Head of caudate nucleus (tissue), 42 donors: ENCODE data around the gene GBP5.
"Not testable (repeated sequence)": the region's sequence is repeated elsewhere in the genome, so short reads cannot be mapped to it uniquely, and the experiment has no call there.

Experiments used
- DNase-seq, 42 donors: peaks; one replicate each; pipeline versions ENCODE4 v3.0.0 to v3.0.0-alpha.2; 2020 to 2021; ENCODE audit warnings: mixed read lengths in 7 of 42
- intact Hi-C: fragments of 100-400 bp; cut with DNase I; formaldehyde crosslinking; loops from one replicate; pipeline ENCODE4 v1.15.0; 2022

GBP5 gene

DNA sequence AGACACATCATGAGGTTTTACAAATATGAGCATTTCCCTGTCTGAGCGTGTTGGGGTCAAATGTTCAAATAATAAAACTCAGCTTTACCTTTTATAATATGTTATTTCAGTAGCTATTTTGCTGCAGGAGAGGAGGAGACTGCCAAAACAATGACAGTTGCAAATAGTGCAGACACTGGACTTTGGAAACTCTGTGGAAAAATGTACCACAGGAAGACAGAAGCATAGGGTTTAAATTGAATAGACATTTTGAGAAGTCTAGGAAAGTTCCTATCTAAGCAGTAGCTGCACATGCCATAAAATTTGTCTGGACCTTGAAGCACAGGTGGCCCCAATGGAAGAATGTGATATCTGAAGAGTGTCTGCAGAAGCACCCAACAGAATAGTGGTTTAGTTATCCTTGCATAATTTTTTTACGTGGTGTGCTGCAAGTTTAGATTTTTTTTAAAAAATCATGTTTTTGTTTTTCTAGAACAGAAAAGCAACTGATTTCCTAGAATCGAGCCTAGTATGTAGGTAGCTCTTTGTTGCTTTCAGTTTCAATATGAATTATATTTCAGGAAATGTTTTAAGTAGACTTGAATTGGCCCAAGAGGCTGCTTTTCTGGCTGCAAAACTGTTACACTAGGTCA lies 14.0 kb upstream of the GBP5 start:
- DNase-seq = no peak
- intact Hi-C loops = no loop called here

DNA sequence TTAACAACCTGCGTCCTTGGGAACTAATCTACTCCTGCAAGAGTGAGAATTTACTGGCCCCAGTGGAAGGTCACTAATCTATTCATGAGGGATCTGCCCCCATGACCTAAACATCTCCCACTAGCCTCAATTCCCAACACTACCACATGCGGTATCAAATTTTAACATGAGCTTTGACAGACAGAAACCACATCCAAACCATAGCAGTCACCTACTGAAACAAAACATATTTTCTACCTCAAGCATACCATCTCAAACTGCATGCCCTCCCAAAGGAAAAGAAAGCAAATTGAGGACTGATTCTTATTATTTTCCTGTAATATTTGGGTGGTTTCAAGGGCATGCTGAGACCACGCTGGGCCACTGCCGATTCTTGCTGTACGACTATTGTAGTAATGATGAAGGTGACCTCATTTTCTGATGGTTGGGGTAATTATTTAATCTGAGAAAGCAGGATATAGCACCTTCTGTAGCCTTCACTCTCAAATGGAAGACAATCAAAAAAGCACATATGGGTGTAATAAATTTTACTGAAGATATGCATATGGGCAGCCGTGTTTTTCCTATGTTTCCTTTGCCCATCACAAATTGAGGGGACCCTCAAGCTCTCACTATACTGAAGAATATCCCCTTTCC lies 13.2 kb upstream of the GBP5 start:
- no peak for DNase-seq

DNA sequence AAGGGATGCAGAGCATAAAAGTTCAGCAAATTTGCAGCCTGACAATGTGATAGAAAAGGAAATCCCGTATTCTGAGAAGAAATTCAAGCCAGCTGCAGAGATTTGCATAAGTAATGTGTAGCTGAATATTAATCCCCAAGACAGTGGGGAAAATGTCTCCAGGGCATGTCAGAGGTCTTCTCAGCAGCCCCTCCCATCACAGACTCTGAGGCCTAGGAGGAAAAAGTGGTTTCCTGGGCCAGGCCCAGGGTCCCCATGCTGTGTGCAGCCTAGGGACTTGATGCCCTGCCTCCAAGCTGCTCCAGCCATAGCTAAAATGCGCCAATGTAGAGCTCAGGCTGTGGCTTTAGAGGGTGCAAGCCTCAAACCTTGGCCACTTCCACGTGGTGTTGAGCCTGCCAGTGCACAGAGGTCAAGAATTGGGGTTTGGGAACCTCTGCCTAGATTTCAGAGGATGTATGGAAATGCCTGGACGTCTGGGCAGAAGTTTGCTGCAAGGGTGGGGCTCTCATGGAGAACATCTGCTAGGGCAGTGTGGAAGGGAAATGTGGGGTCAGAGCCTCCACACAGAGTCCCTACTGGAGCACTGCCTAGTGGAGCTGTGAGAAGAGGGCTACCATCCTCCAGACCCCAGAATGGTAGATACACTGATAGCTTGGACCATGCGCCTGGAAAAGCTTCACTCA lies 11.6 kb upstream of the GBP5 start:
- DNase-seq, intact Hi-C loops: not testable (repeated sequence)

More for the DNA sequence above, 13.2 kb upstream of the GBP5 start:
- intact Hi-C loops = no loop called here

DNA sequence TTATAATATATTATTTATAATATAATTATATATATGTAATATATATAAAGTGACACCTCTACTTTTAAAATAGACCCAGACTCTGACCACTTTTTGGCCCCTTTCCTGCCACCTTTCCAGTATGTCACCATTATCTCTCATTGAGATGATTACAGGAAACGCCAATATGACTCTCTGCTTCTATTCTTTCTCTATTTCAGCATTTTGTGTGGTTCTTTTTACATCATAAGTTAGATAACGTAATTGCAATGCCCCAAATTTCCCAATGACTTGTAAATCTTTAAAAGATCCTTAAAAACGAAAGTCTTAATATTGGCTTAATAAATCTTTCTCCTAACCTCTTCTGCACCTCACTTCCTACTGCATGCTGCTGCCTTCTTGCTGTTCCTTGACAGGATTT lies 8.1 kb upstream of the GBP5 start:
- intact Hi-C loops = no loop called here

DNA sequence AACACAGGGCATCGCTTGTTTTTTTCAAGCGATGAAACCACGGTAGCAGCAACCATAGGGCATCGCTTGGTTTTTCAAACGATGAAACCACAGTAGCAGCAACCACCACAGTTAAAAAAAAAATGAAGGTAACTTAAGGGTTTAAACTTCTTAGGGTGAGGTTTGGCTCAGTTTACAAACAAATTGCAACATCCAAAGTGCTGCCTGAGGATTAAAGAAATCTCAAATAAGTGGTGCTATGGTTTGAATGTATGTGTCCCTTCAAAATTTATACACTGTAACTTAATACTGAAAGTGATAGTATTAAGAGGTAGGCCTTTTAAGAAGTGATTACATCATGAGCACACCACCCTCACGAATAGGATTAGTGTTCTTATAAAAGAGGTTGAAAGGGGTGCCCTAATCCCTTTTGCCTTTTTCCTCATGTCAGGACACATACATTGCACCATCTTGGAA lies 6.4 kb upstream of the GBP5 start:
- no peak for DNase-seq
- intact Hi-C loops = no loop called here

More for the DNA sequence above, 8.1 kb upstream of the GBP5 start:
- no peak for DNase-seq

DNA sequence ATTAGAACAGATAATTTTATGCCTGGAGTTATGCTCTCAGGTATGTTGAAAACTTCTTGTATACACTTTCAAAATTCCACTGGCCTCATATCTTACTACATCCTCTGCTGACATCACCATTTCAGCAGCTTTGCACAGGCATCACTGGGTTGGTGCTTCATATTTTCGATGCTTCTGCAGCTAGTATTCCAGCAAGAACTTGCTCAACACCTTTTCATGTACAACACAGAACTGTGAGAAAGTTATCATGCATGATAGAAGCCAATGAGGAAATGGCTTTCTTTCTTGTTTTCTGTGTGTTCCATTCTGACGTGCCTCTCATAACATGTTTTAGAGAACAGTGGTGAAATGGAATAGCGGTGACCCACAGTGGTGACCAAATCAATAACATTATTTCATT lies 5.1 kb upstream of the GBP5 start:
- intact Hi-C loops = no loop called here
- DNase-seq = no peak

DNA sequence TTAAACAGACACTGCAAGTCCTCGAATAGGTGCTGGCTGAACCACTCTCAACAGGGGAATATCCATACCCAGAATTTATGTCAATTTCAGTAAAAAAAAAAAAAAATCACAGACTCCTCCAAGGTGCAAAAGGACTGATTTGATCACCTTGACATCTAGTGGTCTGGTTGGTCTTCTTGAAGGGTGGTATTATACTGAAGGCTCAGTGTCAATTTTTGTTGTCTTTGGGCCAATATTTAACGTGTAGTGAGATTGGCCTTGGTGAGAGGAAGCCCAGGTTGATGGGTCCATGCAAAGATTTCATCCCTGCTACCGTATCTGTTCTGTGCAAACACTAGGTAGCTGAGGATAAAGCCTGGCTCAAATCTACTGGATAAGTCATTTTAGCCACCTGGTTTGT lies 4.0 kb upstream of the GBP5 start:
- DNase-seq = no peak
- intact Hi-C loops = no loop called here

DNA sequence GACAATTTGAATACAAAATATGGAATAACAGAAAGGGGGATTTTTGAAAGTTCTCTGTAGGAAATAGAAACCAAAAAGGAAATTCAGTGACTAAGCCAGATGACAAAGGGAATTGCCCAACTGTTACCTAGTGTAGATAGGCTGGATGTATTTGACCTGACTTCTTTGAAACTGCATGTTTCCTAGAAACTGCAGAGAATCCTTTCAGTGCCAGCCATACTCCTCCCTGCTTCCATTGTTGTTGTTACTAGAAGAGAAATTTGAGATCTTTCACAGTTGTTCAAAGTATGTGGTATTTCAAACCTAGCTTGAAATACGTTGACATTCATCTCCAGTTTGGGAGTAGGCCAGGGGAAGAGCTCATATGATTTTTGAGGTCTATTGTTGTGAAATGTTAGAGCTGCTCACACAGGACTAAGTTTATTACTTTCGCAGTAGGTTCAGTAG lies 1.8 kb upstream of the GBP5 start:
- intact Hi-C loops = no loop called here
- DNase-seq = no peak

DNA sequence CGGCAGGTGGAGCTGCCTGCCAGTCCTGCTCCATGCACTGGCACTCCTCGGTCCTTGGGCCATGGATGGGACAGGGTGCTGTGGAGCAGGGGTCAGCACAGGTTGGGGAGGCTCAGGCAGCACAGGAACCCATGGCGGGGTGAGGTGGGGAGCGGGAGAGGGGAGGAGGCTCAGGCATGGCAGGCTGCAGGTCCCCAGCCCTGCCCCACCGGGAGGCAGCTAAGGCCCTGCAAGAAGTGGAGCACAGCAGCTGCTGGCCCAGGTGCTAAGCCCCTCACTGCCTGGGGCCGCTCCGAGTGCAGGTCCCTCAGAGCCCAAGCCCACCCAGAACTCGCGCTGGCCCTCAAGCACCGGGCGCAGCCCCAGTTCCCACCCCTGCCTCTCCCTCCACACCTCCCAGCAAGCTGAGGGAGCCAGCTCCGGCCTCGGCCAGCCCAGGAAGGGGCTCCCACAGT lies 691 bp upstream of the GBP5 start:
- intact Hi-C loops = no loop called here
- no peak for DNase-seq

DNA sequence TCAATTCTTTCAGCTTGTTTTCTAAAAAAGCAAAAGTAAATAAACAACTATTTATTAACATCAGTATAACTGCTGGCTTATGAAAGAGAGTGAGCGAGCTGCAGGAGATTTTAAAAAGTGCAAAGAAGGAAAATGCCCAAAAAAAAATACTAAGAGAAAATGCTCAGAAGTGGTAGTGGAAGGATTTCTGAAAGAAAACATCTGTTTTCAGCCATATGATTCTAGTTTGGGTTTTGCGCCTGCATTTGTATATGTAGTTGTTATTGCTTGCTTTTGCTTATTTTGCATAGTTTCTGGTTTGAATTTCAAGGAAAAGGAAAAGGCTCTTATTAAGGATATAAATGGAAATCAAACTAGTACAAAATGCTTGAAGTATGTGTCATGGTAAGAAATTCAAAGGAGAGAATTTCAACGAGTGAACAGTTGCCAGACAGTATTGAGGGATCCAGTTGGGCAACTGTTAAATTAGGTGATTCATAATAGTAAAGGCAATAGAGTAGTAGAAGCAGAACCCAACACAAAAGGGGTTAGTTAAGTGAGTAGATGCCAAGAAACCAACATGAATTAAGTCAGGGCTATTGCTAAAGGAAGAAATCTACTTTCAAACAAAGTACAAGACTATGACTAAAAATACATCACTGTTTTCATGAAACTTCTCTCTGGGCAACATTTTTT lies 1.2 kb downstream of the GBP5 start:
- intact Hi-C loops = no loop called here
- no peak for DNase-seq

DNA sequence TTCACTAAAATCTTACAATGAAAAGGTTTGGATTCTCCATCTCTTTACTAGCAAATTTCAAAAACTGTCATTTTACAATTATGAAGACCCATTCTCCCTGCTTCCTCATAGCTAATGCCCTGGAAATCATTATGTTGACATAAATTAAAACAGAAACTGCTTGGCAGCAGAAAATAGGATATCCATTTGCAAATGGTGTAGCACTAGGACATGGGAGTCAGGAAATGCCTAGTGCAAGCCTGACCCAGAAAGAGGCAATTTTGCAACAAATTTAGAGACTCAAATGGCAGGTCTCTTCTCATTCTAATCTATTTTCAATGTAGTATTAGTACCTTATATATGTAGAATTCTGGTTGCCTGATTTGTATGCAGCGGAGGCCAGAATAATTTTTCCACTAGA lies 2.2 kb downstream of the GBP5 start:
- intact Hi-C loops = no loop called here
- DNase-seq = no peak

DNA sequence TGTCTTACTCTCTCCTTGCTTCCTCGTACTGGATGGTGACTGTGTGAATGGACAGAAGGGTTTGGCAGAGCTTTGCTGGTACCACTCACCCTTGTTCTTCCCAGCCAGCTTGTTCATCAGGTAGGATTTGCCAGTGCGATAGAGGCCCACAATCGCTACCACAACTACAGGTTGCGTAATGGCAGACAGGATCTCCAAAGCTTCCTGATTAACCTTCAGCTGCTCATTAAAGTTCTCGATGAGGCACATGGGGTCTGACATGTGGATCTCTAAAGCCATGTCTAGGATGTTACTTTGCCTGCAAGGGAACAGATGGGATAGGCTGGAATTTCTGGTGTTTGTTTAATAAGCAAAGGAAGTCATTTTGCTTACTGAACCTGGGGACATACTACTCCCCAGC lies 3.4 kb downstream of the GBP5 start:
- no peak for DNase-seq
- intact Hi-C loops = no loop called here

DNA sequence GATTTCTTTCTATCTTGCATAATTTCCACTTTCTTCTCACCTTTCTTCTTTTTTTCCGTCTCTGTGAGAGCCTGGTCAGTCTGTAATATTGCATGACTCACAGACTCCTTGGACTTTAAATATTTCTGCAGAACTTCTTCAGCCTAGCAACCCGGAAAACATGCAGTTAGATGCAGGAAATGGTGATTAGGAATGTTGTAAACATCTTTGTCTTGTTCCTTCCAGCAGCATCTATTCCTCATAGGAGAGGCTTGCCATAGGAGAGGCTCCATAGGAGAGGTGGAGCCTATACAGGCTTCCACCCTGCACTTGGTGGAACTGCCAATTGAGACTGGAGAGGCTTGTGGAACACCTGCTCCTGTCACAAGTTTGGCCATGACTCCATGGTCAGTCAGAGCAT lies 10.0 kb downstream of the GBP5 start:
- intact Hi-C loops = no loop called here

DNA sequence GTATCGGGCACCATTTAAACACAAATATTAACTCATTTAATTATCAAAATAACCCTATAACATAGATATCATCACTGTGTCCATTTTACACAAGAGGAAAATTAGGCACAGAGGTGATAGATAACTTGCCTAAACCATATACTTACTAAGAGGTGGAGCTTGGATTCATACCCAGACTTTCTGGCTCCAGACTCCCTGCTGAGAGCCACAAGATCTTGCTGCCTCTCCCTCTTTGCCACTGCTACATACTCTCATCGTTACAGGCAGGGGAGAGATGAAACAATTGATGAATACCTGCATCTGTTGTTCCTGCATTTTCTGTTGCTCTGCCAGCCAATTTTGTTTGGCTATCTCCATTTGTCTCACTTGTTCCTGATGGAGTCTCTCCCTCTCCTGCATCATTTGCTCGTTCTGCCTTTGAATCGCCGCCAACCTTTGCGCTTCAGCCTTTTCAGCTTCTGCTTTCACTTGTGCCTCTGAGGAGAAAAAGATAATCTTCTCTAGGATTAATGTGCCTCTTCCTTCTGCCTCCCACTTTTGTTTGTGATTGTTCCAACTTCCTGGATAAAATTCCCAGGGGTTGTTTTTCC lies 10.6 kb downstream of the GBP5 start:
- peak in 5 of 42 donors; percentile 7 to 29 (median 16) for DNase-seq
- intact Hi-C loops = no loop called here

More for the DNA sequence above, 10.0 kb downstream of the GBP5 start:
- no peak for DNase-seq

DNA sequence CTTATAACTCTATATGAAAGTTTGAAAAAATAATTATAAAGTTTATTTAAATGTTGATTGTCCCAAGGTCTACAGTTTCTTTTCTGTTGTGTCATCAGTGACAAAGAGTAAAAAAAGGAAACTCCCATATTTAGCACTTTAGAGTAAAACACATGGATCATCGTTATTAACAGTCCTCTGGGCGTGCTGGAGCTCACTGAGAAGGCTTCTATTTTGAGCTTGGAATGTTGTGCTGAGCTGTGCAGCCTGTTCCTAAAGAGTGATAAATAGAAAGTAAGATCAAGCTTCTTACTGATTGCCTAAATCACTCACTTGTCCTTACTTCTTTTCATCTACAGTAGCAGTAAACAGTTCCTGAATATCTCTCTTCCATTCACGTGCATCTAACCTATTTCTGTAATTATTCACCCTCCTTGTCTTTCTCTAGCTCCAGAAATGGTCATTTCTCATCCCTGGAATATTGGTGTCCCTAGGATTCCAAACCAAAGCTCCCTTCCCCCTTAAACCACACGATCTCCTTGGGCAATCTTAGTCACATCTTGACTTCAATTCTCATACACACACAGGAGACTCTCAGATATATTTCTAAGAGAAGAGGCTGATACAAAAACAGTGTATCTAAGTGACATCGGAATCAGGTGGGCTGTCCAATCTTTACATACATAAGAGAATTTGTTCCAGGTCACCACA lies 11.9 kb downstream of the GBP5 start:
- intact Hi-C loops = no loop called here
- DNase-seq = no peak

DNA sequence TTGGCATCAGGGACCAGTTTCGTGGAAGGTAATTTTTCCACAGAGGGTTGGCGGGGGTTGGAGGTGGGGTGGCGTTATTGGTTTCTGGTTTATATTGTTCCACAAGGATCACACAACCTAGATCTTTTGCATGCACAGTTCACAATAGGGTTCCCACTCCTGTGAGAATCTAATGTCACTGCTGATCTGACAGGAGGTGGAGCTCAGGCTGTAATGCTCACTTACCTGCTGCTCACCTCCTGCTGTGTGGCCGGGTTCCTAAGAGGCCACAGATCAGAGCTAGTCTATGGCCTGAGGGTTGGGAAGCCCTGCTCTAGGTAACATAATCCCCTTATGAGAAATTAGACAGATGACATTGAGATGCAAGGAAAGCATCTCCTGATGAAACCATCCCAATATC lies 12.6 kb downstream of the GBP5 start:
- DNase-seq = no peak
- intact Hi-C loops = no loop called here

DNA sequence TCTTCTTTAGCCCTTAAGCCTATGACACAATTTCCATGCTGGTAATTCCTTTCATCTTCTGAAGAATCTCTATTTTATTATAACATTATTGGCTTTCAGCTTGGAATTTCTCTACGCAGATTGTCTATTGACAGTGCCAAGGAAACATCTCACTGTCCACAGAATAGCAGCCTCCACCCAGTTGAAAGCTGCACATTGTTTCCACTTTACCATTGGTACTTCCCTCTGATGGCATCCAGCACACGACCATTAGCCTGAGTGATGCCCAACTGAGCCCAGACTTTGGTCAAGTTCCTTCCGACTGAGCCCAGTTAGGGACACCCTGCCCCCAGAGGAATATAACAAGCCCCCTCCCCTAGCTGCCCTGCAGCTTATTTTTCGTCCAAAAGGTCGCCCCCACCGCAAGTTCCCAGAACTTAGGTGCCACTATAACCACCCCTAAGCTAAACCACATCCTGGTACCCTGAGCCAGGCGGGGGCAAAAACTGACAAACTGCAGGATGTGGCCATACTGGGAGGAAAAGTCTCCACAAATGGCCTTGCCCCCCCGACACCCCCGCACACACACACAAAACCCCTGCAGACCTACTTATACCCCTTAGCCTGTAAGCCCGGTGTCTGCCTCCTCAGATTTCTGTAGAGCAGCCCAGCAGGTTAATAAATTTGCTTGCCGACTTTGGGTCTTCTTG lies 13.2 kb downstream of the GBP5 start:
- intact Hi-C loops = no loop called here
- DNase-seq = no peak

DNA sequence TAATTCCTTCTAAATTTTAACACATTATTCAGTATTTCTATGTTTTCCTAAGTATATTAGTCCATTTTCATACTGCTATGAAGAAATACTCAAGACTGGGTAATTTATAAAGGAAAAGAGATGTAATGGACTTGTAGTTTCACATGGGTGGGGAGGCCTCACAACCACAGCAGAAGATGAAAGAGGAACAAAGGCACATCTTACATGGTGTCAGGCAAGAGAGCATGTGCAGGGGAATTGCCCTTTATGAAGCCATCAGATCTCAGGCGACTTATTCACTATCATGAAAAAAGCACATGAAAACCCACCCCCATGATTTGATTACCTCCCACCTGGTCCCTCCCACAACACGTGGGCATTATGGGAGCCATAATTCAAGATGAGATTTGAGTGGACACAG lies 15.6 kb downstream of the GBP5 start:
- no peak for DNase-seq
- intact Hi-C loops = no loop called here
